ENCODE measurements around the gene VAMP2. TPM values are rescaled to one million over a fixed set of nuclear protein-coding genes. Genes with fewer than 3 reads are reported as not detected.
A peak's percentile ranks its signal among the peaks of the same experiment; 100 is the strongest.

The VAMP2 gene
- total RNA-seq, 1 donor from 2014 or later = 28.0 TPM

DNA sequence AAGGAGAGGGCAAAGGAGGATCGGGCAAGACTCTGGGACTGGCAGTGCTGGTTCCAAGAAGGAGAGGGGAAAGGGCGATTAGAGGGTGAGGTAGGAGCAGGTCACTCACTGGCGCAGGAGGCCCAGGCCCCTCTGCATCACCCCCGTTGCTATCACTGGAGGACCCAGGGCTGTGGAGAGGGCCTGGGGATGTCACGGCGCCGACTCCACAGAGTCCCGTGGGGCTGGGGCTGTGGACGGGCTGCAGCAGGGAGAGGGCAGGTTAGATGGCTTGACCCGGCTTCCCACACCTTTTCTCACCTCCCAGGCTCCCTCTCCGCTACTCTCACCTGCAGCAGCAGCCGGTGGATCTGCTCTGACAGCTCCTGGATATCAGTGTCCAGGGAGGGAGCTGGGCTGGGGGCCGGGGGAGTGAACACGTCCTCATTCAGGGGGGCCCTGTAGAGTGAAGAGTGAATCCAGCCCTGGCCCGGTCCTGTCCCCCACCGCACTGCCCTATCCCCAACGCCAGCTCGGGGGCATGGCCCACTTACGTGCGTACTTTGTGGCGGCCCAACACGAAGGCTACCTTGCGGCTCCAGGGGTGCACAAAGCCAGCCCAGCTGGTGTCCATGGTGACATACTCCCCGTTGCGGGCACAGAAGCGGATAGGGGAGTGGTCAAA, 15.5 kb downstream of the VAMP2 start:
- FAIRE-seq (no peak), DNase-seq (ENCODE audit: low read depth) (no peak)
- Histone ChIP-seq H3K4me2 (ENCODE audit: low read length) (no peak overlapping the region), H3K9me3 (ENCODE audit: insufficient read depth, low read depth, low read length) (no peaks in the 10 kb centered on the region), H3K4me1 (ENCODE audit: insufficient read depth, low read length) (peaks cover 16% of the 10 kb centered on the region), H3K27me3 (ENCODE audit: insufficient read depth, low read length) (no peaks in the 10 kb centered on the region), H2AFZ (ENCODE audit: low read depth, low read length) (no peak overlapping the region), H3K9ac (ENCODE audit: low read length) (no peak overlapping the region), H3K36me3 (ENCODE audit: insufficient read depth, low read length) (peaks cover 3% of the 10 kb centered on the region), H3K4me3 (ENCODE audit: insufficient read depth, low read depth, low read length) (no peak overlapping the region), H3K79me2 (ENCODE audit: insufficient read depth, low read length) (peaks cover 4% of the 10 kb centered on the region), H4K20me1 (ENCODE audit: insufficient read depth, low read length) (peaks cover 11% of the 10 kb centered on the region), H3K27ac (ENCODE audit: low read depth, low read length) (no peak overlapping the region)
- Mint-ChIP-seq H3K27ac (ENCODE audit: unreplicated experiment) (no peak overlapping the region), H3K36me3 (ENCODE audit: low read depth, unreplicated experiment) (peaks cover 29% of the 10 kb centered on the region), H3K4me1 (ENCODE audit: low read depth, unreplicated experiment) (no peaks in the 10 kb centered on the region), H3K4me3 (ENCODE audit: unreplicated experiment) (no peak overlapping the region), H3K27me3 (ENCODE audit: low read depth, unreplicated experiment) (no peaks in the 10 kb centered on the region), H3K9me3 (ENCODE audit: unreplicated experiment) (peaks cover 2% of the 10 kb centered on the region)
- no peak for TF ChIP-seq EZH2 (IDR thresholded peaks at IDR 0.05; ENCODE audit: insufficient read depth, low read length)
- TF ChIP-seq, protein P1, sequence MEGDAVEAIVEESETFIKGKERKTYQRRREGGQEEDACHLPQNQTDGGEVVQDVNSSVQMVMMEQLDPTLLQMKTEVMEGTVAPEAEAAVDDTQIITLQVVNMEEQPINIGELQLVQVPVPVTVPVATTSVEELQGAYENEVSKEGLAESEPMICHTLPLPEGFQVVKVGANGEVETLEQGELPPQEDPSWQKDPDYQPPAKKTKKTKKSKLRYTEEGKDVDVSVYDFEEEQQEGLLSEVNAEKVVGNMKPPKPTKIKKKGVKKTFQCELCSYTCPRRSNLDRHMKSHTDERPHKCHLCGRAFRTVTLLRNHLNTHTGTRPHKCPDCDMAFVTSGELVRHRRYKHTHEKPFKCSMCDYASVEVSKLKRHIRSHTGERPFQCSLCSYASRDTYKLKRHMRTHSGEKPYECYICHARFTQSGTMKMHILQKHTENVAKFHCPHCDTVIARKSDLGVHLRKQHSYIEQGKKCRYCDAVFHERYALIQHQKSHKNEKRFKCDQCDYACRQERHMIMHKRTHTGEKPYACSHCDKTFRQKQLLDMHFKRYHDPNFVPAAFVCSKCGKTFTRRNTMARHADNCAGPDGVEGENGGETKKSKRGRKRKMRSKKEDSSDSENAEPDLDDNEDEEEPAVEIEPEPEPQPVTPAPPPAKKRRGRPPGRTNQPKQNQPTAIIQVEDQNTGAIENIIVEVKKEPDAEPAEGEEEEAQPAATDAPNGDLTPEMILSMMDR (IDR thresholded peaks at IDR 0.05; ENCODE audit: insufficient read depth, low read depth, low read length) = no peak

DNA sequence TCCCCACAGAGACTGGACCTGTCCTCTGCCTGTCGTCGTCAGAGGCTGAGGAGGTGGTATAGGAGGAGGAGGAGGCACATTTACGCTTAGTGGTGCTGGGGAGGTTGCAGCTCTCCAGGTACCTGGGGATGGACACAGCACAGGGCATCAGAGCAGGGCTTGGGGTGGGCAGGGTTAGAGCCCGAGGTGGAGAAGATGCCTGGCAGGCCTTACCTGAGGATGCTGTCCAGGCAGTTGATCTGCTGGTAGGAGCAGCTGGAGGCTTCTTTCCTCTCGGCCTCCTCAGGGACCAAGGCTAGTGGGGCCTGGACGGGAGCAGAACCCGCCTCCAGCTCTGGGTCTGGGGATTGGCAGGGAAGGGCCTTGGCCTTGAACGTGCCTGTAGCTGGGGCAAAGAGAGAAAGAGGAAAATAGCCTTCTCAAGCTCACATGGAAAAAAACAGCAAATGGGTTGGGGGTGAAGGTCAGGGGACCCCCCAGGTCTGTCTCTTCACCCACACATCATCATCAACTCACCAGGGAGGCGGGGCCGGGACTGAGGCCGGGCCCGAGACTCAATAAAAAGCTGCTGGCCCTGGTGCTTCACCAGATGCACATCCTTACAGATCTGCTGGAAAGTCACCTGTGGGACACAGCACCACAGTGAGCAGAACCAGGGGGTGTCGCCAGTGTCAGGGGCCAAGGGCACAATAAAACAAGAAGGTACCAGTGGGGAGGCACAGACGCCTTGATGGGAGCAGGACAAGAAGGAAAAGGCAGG, 16.2 kb downstream of the VAMP2 start:
- DNase-seq (ENCODE audit: low read depth) (no peak), FAIRE-seq (no peak)
- Histone ChIP-seq H3K4me2 (ENCODE audit: low read length) (no peak overlapping the region), H3K4me1 (ENCODE audit: insufficient read depth, low read length) (peaks cover 9% of the 10 kb centered on the region), H3K36me3 (ENCODE audit: insufficient read depth, low read length) (peaks cover 3% of the 10 kb centered on the region), H2AFZ (ENCODE audit: low read depth, low read length) (no peak overlapping the region), H3K27ac (ENCODE audit: low read depth, low read length) (no peak overlapping the region), H3K27me3 (ENCODE audit: insufficient read depth, low read length) (no peaks in the 10 kb centered on the region), H3K9me3 (ENCODE audit: insufficient read depth, low read depth, low read length) (no peaks in the 10 kb centered on the region), H3K4me3 (ENCODE audit: insufficient read depth, low read depth, low read length) (no peak overlapping the region), H4K20me1 (ENCODE audit: insufficient read depth, low read length) (peaks cover 11% of the 10 kb centered on the region), H3K9ac (ENCODE audit: low read length) (no peak overlapping the region), H3K79me2 (ENCODE audit: insufficient read depth, low read length) (peaks cover 4% of the 10 kb centered on the region)
- H3K4me3 Mint-ChIP-seq (ENCODE audit: unreplicated experiment) = peak overlapping the region; percentile 45
- no peak overlapping the region for H3K27ac Mint-ChIP-seq (ENCODE audit: unreplicated experiment)
- peaks cover 2% of the 10 kb centered on the region for H3K9me3 Mint-ChIP-seq (ENCODE audit: unreplicated experiment)
- TF ChIP-seq, protein P1 (IDR thresholded peaks at IDR 0.05; ENCODE audit: insufficient read depth, low read depth, low read length) = no peak
- no peak for TF ChIP-seq EZH2 (IDR thresholded peaks at IDR 0.05; ENCODE audit: insufficient read depth, low read length)
- peaks cover 35% of the 10 kb centered on the region for H3K36me3 Mint-ChIP-seq (ENCODE audit: low read depth, unreplicated experiment)
- H3K4me1 Mint-ChIP-seq (ENCODE audit: low read depth, unreplicated experiment) = no peaks in the 10 kb centered on the region
- H3K27me3 Mint-ChIP-seq (ENCODE audit: low read depth, unreplicated experiment) = no peaks in the 10 kb centered on the region

DNA sequence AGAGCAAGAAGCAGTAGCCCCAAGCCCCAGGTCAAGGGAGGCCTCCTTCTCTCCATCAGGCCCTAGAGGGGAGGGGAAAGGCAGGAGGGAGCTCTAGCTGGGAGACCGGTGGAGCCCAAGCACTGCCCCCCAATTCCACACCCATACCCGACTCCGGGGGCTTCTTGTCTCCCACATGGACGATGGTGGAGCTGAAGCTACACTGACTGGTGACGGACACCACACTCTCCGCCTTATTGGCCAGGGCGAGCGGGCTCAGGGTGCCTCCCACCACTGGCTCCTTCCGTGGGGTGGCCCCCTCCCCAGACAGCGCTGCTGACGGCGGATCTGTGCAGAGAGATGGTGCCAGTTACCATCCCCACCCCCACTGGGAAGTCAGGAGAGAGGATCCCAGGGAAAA, 16.9 kb downstream of the VAMP2 start:
- no peaks in the 10 kb centered on the region for H3K4me1 Mint-ChIP-seq (ENCODE audit: low read depth, unreplicated experiment)
- H3K4me3 Mint-ChIP-seq (ENCODE audit: unreplicated experiment) = no peak overlapping the region
- H3K9me3 Mint-ChIP-seq (ENCODE audit: unreplicated experiment) = peaks cover 2% of the 10 kb centered on the region
- Histone ChIP-seq H3K4me1 (ENCODE audit: insufficient read depth, low read length) (peaks cover 3% of the 10 kb centered on the region), H3K27ac (ENCODE audit: low read depth, low read length) (no peak overlapping the region), H3K79me2 (ENCODE audit: insufficient read depth, low read length) (peaks cover 3% of the 10 kb centered on the region), H3K36me3 (ENCODE audit: insufficient read depth, low read length) (peaks cover 3% of the 10 kb centered on the region), H3K9ac (ENCODE audit: low read length) (no peak overlapping the region), H3K4me3 (ENCODE audit: insufficient read depth, low read depth, low read length) (no peak overlapping the region), H3K4me2 (ENCODE audit: low read length) (no peak overlapping the region), H4K20me1 (ENCODE audit: insufficient read depth, low read length) (peaks cover 10% of the 10 kb centered on the region), H3K27me3 (ENCODE audit: insufficient read depth, low read length) (no peaks in the 10 kb centered on the region), H3K9me3 (ENCODE audit: insufficient read depth, low read depth, low read length) (no peaks in the 10 kb centered on the region), H2AFZ (ENCODE audit: low read depth, low read length) (no peak overlapping the region)
- DNase-seq (ENCODE audit: low read depth) (no peak), FAIRE-seq (no peak)
- no peak overlapping the region for H3K27ac Mint-ChIP-seq (ENCODE audit: unreplicated experiment)
- no peaks in the 10 kb centered on the region for H3K27me3 Mint-ChIP-seq (ENCODE audit: low read depth, unreplicated experiment)
- no peak for TF ChIP-seq EZH2 (IDR thresholded peaks at IDR 0.05; ENCODE audit: insufficient read depth, low read length)
- TF ChIP-seq, protein P1 (IDR thresholded peaks at IDR 0.05; ENCODE audit: insufficient read depth, low read depth, low read length) = no peak
- H3K36me3 Mint-ChIP-seq (ENCODE audit: low read depth, unreplicated experiment) = peaks cover 40% of the 10 kb centered on the region
